Cerebellar cortex (tissue), 1 donor: ENCODE data around the gene SIGLEC9.
A peak's percentile ranks its signal among the peaks of the same experiment; 100 is the strongest.

Source experiments
- DNase-seq: peaks from one replicate; pipeline ENCODE4 v3.0.0-alpha.2; 2015; ENCODE audit warnings: low spot score

SIGLEC9 gene

GRCh38 chr19:51145916-51146493 is 21.3 kb downstream of the SIGLEC9 start:
- no peak for DNase-seq

GRCh38 chr19:51146751-51147150 is 22.0 kb downstream of the SIGLEC9 start:
- no peak for DNase-seq

- DNase-seq, result no peak
These were observed 23.0 kb downstream of the SIGLEC9 start for GRCh38 chr19:51147663-51148062.

- no peak for DNase-seq
These were observed 23.9 kb downstream of the SIGLEC9 start for GRCh38 chr19:51148580-51148979.

GRCh38 chr19:51150627-51151026 is 25.9 kb downstream of the SIGLEC9 start:
- no peak for DNase-seq

GRCh38 chr19:51156710-51157109 is 32.0 kb downstream of the SIGLEC9 start:
- no peak for DNase-seq

- DNase-seq, result peak; percentile 32
These were observed 32.6 kb downstream of the SIGLEC9 start for GRCh38 chr19:51157265-51157664.

GRCh38 chr19:51158474-51159129 is 33.9 kb downstream of the SIGLEC9 start:
- peak; percentile 43 for DNase-seq

GRCh38 chr19:51159656-51160055 is 35.0 kb downstream of the SIGLEC9 start:
- DNase-seq, result no peak

GRCh38 chr19:51161266-51161665 is 36.6 kb downstream of the SIGLEC9 start:
- no peak for DNase-seq

GRCh38 chr19:51161867-51162496 is 37.3 kb downstream of the SIGLEC9 start:
- no peak for DNase-seq

- peak; percentile 95 for DNase-seq
These were observed 38.6 kb downstream of the SIGLEC9 start for GRCh38 chr19:51163257-51163656.

- DNase-seq, result no peak
These were observed 39.5 kb downstream of the SIGLEC9 start for GRCh38 chr19:51164215-51164614.

GRCh38 chr19:51166846-51167490 is 42.3 kb downstream of the SIGLEC9 start:
- no peak for DNase-seq

- DNase-seq, result no peak
These were observed 44.0 kb downstream of the SIGLEC9 start for GRCh38 chr19:51168564-51169282.

GRCh38 chr19:51169283-51169918 is 44.7 kb downstream of the SIGLEC9 start:
- DNase-seq, result peak; percentile 90

GRCh38 chr19:51172223-51172622 is 47.5 kb downstream of the SIGLEC9 start:
- no peak for DNase-seq

GRCh38 chr19:51173681-51174080 is 49.0 kb downstream of the SIGLEC9 start:
- no peak for DNase-seq

- DNase-seq, result peak; percentile 36
These were observed 54.5 kb downstream of the SIGLEC9 start for GRCh38 chr19:51179256-51179655.
